Gastrocnemius medialis (tissue), 4 donors: ENCODE data around the gene TTLL8. TPM values are rescaled to one million over a fixed set of nuclear protein-coding genes. Genes with fewer than 3 reads are reported as not detected.
A peak's percentile ranks its signal among the peaks of the same experiment; 100 is the strongest.

Experiments
- ATAC-seq, 2 donors: fragments of 150-250 bp; one replicate each; pipeline ENCODE4 v1.9.1; 2016
- DNase-seq, 2 donors: peaks; one replicate each; pipeline ENCODE4 v3.0.0-alpha.2; 2019
- H3K27ac ChIP-seq, 4 donors: fragments of 200-600 bp; sonication (generic); 1 replicate in 1 of 4; 2 replicates in 3 of 4; pipeline ENCODE4 v1.5.1; 2016 to 2018; ENCODE audit warnings: mild to moderate bottlenecking in 2 of 4, moderate library complexity in 1 of 4
- H3K27me3 ChIP-seq, 3 donors: fragments of 200-600 bp; sonication (generic) in 2 of 3; 1 replicate in 1 of 3; 2 replicates in 2 of 3; pipeline versions ENCODE4 v1.5.1 to v1.6.0; 2016 to 2019; ENCODE audit warnings: mild to moderate bottlenecking in 1 of 3, moderate library complexity in 1 of 3
- H3K36me3 ChIP-seq, 2 donors: fragments of 200-600 bp; sonication (generic) in 1 of 2; one replicate each; pipeline ENCODE4 v1.5.1; 2017 to 2018
- H3K4me1 ChIP-seq, 2 donors: fragments of 200-600 bp; sonication (generic) in 1 of 2; one replicate each; pipeline ENCODE4 v1.5.1; 2016 to 2017; ENCODE audit warnings: mild to moderate bottlenecking in 2 of 2
- H3K4me3 ChIP-seq, 4 donors: fragments of 200-600 bp; sonication (generic) in 3 of 4; 1 replicate in 1 of 4; 2 replicates in 3 of 4; pipeline ENCODE4 v1.5.1; 2016 to 2019; ENCODE audit warnings: mild to moderate bottlenecking in 2 of 4
- H3K9me3 ChIP-seq, 3 donors: fragments of 200-600 bp; sonication (generic) in 2 of 3; 1 replicate in 1 of 3; 2 replicates in 2 of 3; pipeline ENCODE4 v1.5.1; 2016 to 2019
- CTCF ChIP-seq, 5 experiments: fragments of 450-650 bp in 3 of 5; fragments of 200-600 bp in 2 of 5; sonication (generic) in 2 of 5; IDR thresholded peaks in 4 of 5; conservative IDR thresholded peaks in 1 of 5; 1 replicate in 4 of 5; 2 replicates in 1 of 5; pipeline ENCODE4 v1.5.1; 2016 to 2019; ENCODE audit warnings: antibody characterized with exemption in 5 of 5, mild to moderate bottlenecking in 3 of 5, moderate library complexity in 3 of 5
- POLR2A ChIP-seq, 2 donors: fragments of 450-650 bp; IDR thresholded peaks; one replicate each; pipeline ENCODE4 v1.6.1; 2017; ENCODE audit warnings: antibody characterized with exemption in 2 of 2, mild to moderate bottlenecking in 2 of 2, moderate library complexity in 2 of 2
- in situ Hi-C, 4 donors: fragments of 200-750 bp; cut with MboI; loops; one replicate each; pipeline versions ENCODE4 v1.15.0 to v1.8.0; 2017; ENCODE audit warnings: low sequenced_read_pairs in 4 of 4
- intact Hi-C: fragments of 100-400 bp; cut with DNase I; formaldehyde crosslinking; loops from one replicate; pipeline ENCODE4 v1.15.1; 2023; ENCODE audit warnings: low total_unique reads
- total RNA-seq, 4 donors: library from RNA; depleted of rRNA; stranded (reverse); fragments of >200 nt; gene quantifications; one replicate each; pipeline versions ENCODE4 v1.1.0 to v1.2.3, GENCODE V29; 2016

Gene TTLL8
- total RNA-seq, 4 donors from 2014 or later: not detected

GRCh38 chr22:49969751-49970527 lies 88.2 kb downstream of the TTLL8 start:
- intact Hi-C loops (loop anchor here (2.0 kb wide), 1 partner anchor 33 kb away; no protein-coding TSS in a partner anchor), in situ Hi-C loops (no loop called here)
- ATAC-seq (no peak), DNase-seq (peak in 1 of 2 donors; percentile 44)
- H3K27ac ChIP-seq: peak overlapping the region; percentile 90 to 99 (median 95)
- H3K4me3 ChIP-seq: no peak overlapping the region
- peaks cover 48 to 51% of the 10 kb centered on the region in 2 donors for H3K4me1 ChIP-seq
- H3K9me3 ChIP-seq: no peaks in the 10 kb centered on the region
- no peaks in the 10 kb centered on the region for H3K27me3 ChIP-seq
- H3K36me3 ChIP-seq: no peaks in the 10 kb centered on the region
- TF ChIP-seq POLR2A (IDR thresholded peaks at IDR 0.05) (no peak), CTCF (IDR thresholded peaks at IDR 0.05 in 4 of 5, conservative IDR thresholded peaks at IDR 0.05 in 1 of 5) (no peak)

- DNase-seq (peak in 1 of 2 donors; percentile 70), ATAC-seq (no peak)
- H3K9me3 ChIP-seq: no peaks in the 10 kb centered on the region
- TF ChIP-seq POLR2A (IDR thresholded peaks at IDR 0.05) (peak; percentile 35 to 45), CTCF (IDR thresholded peaks at IDR 0.05 in 4 of 5, conservative IDR thresholded peaks at IDR 0.05 in 1 of 5) (no peak)
- no peaks in the 10 kb centered on the region for H3K27me3 ChIP-seq
- H3K27ac ChIP-seq: peak overlapping the region; percentile 90 to 99 (median 95)
- in situ Hi-C loops: no loop called here
- H3K4me3 ChIP-seq: no peak overlapping the region
- H3K4me1 ChIP-seq: peaks cover 55 to 60% of the 10 kb centered on the region in 2 donors
- peaks cover 0 to 4% of the 10 kb centered on the region in 2 donors for H3K36me3 ChIP-seq
- intact Hi-C loops: no loop called here
These were observed 89.1 kb downstream of the TTLL8 start for GRCh38 chr22:49968831-49969661.

Other genes with a start within 250 kb of the TTLL8 start
- gene BRD1, start 230.4 kb downstream of the TTLL8 start, total RNA-seq: 10 to 100 TPM; 15.6 to 25.2 (median 18.1) TPM
- 1 to 10 TPM; 6.7 to 8.4 (median 7.5) TPM for gene ZBED4, start 204.5 kb downstream of the TTLL8 start, total RNA-seq
- 1 to 10 TPM; 6.4 to 9.6 (median 8.2) TPM for gene ALG12, start 139.9 kb downstream of the TTLL8 start, total RNA-seq
- gene CRELD2, start 139.7 kb downstream of the TTLL8 start, total RNA-seq: 10 to 100 TPM in 3 of 4 donors, 1 to 10 TPM in 1; 8.9 to 15.0 (median 13.0) TPM
- gene PIM3, start 97.5 kb downstream of the TTLL8 start, total RNA-seq: 100 to 1,000 TPM; 165 to 327 (median 188) TPM
- not detected for gene IL17REL, start 45.5 kb downstream of the TTLL8 start, total RNA-seq
- gene MLC1, start 27.1 kb upstream of the TTLL8 start, total RNA-seq: under 1 TPM in 1 of 4 donors, not detected in 3; 0.42 TPM
- under 1 TPM in 1 of 4 donors, not detected in 3; 0.25 TPM for gene MOV10L1, start 31.7 kb upstream of the TTLL8 start, total RNA-seq
- under 1 TPM in 2 of 4 donors, not detected in 2; 0.40 to 0.83 TPM for gene PANX2, start 112.4 kb upstream of the TTLL8 start, total RNA-seq
- gene TRABD, start 127.6 kb upstream of the TTLL8 start, total RNA-seq: 10 to 100 TPM; 21.4 to 30.3 (median 24.5) TPM
- 10 to 100 TPM; 26.4 to 54.9 (median 34.0) TPM for gene SELENOO, start 142.7 kb upstream of the TTLL8 start, total RNA-seq
- gene TUBGCP6, start 186.7 kb upstream of the TTLL8 start, total RNA-seq: 10 to 100 TPM; 18.7 to 27.4 (median 19.2) TPM
- 10 to 100 TPM in 2 of 4 donors, 1 to 10 TPM in 2; 4.1 to 24.9 (median 8.6) TPM for gene HDAC10, start 193.0 kb upstream of the TTLL8 start, total RNA-seq
- 100 to 1,000 TPM; 126 to 290 (median 219) TPM for gene MAPK12, start 203.4 kb upstream of the TTLL8 start, total RNA-seq
- gene MAPK11, start 212.1 kb upstream of the TTLL8 start, total RNA-seq: 1 to 10 TPM; 1.8 to 4.2 (median 3.4) TPM
- 10 to 100 TPM in 1 of 4 donors, 1 to 10 TPM in 3; 8.0 to 11.8 (median 9.0) TPM for gene PLXNB2, start 249.3 kb upstream of the TTLL8 start, total RNA-seq